ENCODE data around the gene NPFF.

The NPFF gene

DNA sequence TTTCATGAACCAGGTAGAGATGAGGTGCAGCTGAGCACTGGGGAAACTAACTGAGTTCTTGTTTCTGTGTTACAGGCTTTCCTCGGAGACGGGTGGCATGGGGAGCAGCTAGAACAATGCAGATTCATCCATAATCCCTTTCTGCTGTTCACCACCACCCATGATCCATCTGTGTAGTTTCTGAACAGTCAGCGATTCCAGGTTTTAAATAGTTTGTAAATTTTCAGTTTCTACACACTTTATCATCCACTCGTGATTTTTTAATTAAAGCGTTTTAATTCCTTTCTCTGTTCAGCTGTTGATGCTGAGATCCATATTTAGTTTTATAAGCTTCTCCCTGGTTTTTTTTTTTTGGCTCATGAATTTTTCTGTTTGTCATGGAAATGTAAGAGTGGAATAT, 28.0 kb downstream of the NPFF start:
- Histone ChIP-seq H4K20me1 (peaks cover 96 to 100% (median 99%) of the 10 kb centered on the region in 11 experiments), H3K9me3 (replicated peaks in 1 of 11) (no peaks in the 10 kb centered on the region), H3K27ac (no peak overlapping the region; a peak in 1 of 22 replicates), H3K4me3 (no peak overlapping the region), H3K36me3 (peaks cover 97 to 100% (median 100%) of the 10 kb centered on the region in 11 experiments), H3K4me2 (no peak overlapping the region), H3K27me3 (no peaks in the 10 kb centered on the region), H3K9ac (peak overlapping the region in 2 of 11 experiments; percentile 50 to 54; a peak in 2 of 22 replicates), H3K4me1 (peaks cover 0 to 32% (median 6%) of the 10 kb centered on the region in 10 experiments; a peak in 11 of 20 replicates)
- no peak for TF ChIP-seq Cebpa-rat (IDR thresholded peaks at IDR 0.05)

DNA sequence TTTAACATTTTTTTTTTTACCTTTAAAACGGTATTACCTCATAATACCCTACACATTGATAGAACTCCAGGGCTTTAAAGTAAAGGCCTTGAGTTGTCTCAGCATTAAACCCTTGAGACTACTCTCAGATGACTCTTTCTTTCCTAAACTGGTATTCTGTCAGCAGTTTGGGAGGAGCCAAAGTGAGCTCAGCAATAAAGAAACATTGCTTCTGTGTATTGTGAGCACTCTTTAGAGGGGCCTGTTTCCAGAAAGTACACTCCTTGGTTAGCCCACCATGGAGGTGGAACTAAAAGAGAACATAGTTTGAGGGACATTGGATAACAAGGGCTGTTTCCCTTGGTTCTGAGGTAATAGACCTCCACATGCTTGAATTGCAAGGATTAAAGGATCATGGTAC, 28.4 kb downstream of the NPFF start:
- H3K9ac ChIP-seq = peak overlapping the region in 3 of 11 experiments; percentile 2 to 50 (median 48); a peak in 2 of 22 replicates
- peaks cover 97 to 100% (median 99%) of the 10 kb centered on the region in 11 experiments for H4K20me1 ChIP-seq
- no peak for TF ChIP-seq Cebpa-rat (IDR thresholded peaks at IDR 0.05)
- no peak overlapping the region for H3K4me3 ChIP-seq
- H3K4me2 ChIP-seq = no peak overlapping the region
- no peaks in the 10 kb centered on the region for H3K27me3 ChIP-seq
- peaks cover 0 to 37% (median 9%) of the 10 kb centered on the region in 10 experiments; a peak in 11 of 20 replicates for H3K4me1 ChIP-seq
- no peaks in the 10 kb centered on the region for H3K9me3 ChIP-seq (replicated peaks in 1 of 11)
- H3K27ac ChIP-seq = peak overlapping the region in 1 of 11 experiments; percentile 10; a peak in 1 of 22 replicates
- H3K36me3 ChIP-seq = peaks cover 98 to 100% (median 100%) of the 10 kb centered on the region in 11 experiments

DNA sequence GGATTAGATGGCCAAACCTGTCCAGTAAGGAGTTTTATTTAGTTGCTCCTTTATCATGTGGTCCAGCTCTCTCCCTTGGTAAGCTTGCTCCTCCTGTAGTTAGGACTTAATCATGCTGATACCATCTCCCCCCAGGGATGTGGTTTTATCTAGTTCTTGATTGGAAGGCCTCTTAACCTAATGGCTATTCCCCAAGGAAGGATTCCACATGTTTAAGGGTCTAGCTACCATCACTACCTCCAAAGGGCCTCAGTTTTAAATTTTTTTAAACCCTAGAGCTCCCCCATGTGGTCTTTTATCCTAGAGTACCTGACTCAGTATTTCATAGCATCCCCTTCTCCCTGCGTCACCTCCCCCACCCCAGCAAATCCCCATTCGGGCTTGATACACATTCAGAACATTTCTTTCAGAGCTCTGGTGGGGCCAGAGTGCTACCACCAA, 30.5 kb downstream of the NPFF start:
- Histone ChIP-seq H4K20me1 (peaks cover 97 to 100% (median 99%) of the 10 kb centered on the region in 11 experiments), H3K27ac (no peak overlapping the region), H3K4me3 (no peak overlapping the region), H3K9me3 (replicated peaks in 1 of 11) (no peaks in the 10 kb centered on the region), H3K27me3 (no peaks in the 10 kb centered on the region), H3K4me1 (peaks cover 0 to 58% (median 11%) of the 10 kb centered on the region in 10 experiments; a peak in 11 of 20 replicates), H3K4me2 (no peak overlapping the region), H3K36me3 (peaks cover 98 to 100% (median 100%) of the 10 kb centered on the region in 11 experiments), H3K9ac (peak overlapping the region in 2 of 11 experiments; percentile 1 to 21; a peak in 1 of 22 replicates)
- TF ChIP-seq Cebpa-rat (IDR thresholded peaks at IDR 0.05) = no peak

DNA sequence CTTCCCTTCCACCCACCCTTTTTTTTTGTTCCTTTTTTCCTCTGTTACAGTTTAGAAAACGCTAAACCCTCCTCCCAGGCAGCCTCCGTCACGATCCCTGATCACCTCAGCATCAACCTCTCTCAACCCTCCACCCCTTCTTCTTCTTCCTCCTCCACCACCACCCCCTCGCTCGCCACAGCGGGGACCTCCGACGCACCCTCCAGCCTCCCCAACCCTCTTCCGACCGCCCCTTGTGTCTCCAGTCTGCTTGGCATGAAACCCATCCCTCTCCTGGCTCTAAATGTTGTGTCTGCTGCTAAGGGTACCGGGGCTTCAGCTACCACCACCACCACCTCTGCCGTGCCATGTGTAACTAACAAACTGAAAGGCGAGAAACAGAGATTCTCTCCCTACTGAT, 32.5 kb downstream of the NPFF start:
- Histone ChIP-seq H3K9ac (peak overlapping the region in 7 of 11 experiments; percentile 1 to 62 (median 23); a peak in 7 of 22 replicates), H3K27me3 (no peaks in the 10 kb centered on the region), H3K27ac (peak overlapping the region in 3 of 11 experiments; percentile 3 to 23 (median 22); a peak in 2 of 22 replicates), H3K36me3 (peaks cover 98 to 100% (median 99%) of the 10 kb centered on the region in 11 experiments), H4K20me1 (peaks cover 98 to 99% (median 99%) of the 10 kb centered on the region in 11 experiments), H3K4me3 (no peak overlapping the region), H3K9me3 (replicated peaks in 1 of 11) (no peaks in the 10 kb centered on the region), H3K4me2 (peak overlapping the region in 2 of 11 experiments; percentile 1 to 46; a peak in 2 of 22 replicates), H3K4me1 (peaks cover 0 to 54% (median 11%) of the 10 kb centered on the region in 10 experiments; a peak in 11 of 20 replicates)
- TF ChIP-seq Cebpa-rat (IDR thresholded peaks at IDR 0.05) = no peak

DNA sequence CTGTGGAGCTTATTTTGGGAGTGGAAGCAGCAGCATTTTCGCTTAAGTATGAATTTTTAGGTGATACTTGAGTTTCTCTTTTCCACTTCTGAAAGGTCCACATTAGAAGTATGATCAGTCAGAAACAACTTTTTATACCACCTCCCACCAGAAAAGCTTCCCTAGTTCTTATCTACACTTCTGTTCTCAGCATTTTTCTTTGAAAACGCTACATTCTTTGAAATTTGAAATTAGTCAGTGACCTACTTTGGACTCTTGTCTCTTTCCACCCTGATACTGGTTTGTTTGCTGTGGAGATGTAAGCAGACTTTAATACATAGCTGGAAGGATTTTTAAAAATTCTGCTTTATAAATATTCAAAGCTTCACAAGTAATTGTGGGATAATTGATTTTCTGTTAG, 33.2 kb downstream of the NPFF start:
- Histone ChIP-seq H3K36me3 (peaks cover 98 to 100% (median 99%) of the 10 kb centered on the region in 11 experiments), H4K20me1 (peaks cover 98 to 99% (median 99%) of the 10 kb centered on the region in 11 experiments), H3K9ac (peak overlapping the region in 7 of 11 experiments; percentile 7 to 62 (median 34); a peak in 10 of 22 replicates)

DNA sequence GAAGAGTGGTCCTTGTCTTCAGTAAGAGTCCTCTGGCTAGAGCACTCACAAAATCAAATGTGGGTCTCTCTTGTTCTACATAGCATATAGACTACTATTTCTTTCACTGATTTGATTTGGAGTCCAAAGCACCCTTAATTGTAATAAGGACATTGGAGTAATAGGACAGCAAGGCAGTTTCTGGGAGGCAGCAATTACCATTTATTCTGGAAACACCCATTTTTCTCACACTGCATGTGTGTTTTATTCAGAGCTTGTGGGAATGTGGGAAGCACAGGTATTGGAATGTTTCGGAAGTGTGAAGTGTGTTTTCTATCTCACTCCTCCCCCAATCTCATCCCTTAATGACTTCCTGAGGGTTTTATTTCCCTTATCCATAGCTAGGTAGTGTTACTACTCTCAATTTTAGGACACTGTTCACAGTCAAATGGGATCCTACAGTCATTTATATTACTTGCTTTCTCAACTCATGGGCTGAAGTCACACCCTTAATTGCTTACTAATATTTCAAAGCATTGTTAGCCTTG, 35.2 kb downstream of the NPFF start:
- Histone ChIP-seq H3K4me3 (no peak overlapping the region), H3K9ac (peak overlapping the region in 2 of 11 experiments; percentile 13 to 35; a peak in 1 of 22 replicates), H3K27ac (no peak overlapping the region), H4K20me1 (peaks cover 98 to 99% (median 99%) of the 10 kb centered on the region in 11 experiments), H3K4me1 (peaks cover 0 to 35% (median 11%) of the 10 kb centered on the region in 10 experiments; a peak in 11 of 20 replicates), H3K9me3 (replicated peaks in 1 of 11) (no peaks in the 10 kb centered on the region), H3K36me3 (peaks cover 98 to 100% (median 99%) of the 10 kb centered on the region in 11 experiments), H3K4me2 (no peak overlapping the region), H3K27me3 (no peaks in the 10 kb centered on the region)
- no peak for TF ChIP-seq Cebpa-rat (IDR thresholded peaks at IDR 0.05)

More for the DNA sequence above, 33.2 kb downstream of the NPFF start:
- H3K4me3 ChIP-seq = no peak overlapping the region
- no peaks in the 10 kb centered on the region for H3K27me3 ChIP-seq
- peak overlapping the region in 3 of 11 experiments; percentile 1 to 46 (median 2); a peak in 4 of 22 replicates for H3K4me2 ChIP-seq
- no peaks in the 10 kb centered on the region for H3K9me3 ChIP-seq (replicated peaks in 1 of 11)
- H3K4me1 ChIP-seq = peaks cover 0 to 49% (median 11%) of the 10 kb centered on the region in 10 experiments; a peak in 11 of 20 replicates
- TF ChIP-seq Cebpa-rat (IDR thresholded peaks at IDR 0.05) = no peak
- peak overlapping the region in 2 of 11 experiments; percentile 0 to 22; a peak in 2 of 22 replicates for H3K27ac ChIP-seq

DNA sequence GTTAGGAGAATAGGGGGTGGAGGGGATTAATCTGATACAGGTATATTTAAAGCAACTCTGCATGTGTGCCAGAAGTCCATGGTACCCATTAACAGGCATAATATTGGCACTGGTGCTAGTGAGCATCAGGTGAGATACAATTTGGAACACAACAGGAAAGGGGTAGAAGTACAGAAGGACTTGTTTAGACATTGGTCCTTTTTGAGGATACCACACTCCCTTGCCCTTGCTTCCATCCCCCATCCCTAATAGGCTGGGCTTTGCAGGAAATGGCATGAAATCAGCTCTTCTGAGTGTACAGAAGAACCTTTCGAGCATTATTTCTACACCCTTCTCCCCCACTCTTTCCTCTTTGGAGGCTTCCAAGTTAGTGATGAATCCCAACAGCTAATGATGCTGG, 39.0 kb downstream of the NPFF start:
- peaks cover 0 to 53% (median 7%) of the 10 kb centered on the region in 10 experiments; a peak in 10 of 20 replicates for H3K4me1 ChIP-seq
- H3K27me3 ChIP-seq = no peaks in the 10 kb centered on the region
- no peak overlapping the region for H3K4me3 ChIP-seq
- peaks cover 97 to 100% (median 99%) of the 10 kb centered on the region in 11 experiments for H3K36me3 ChIP-seq
- H3K27ac ChIP-seq = no peak overlapping the region
- H4K20me1 ChIP-seq = peaks cover 97 to 99% (median 99%) of the 10 kb centered on the region in 11 experiments
- H3K4me2 ChIP-seq = no peak overlapping the region
- TF ChIP-seq Cebpa-rat (IDR thresholded peaks at IDR 0.05) = no peak
- no peak overlapping the region for H3K9ac ChIP-seq
- no peaks in the 10 kb centered on the region for H3K9me3 ChIP-seq (replicated peaks in 1 of 11)

- Histone ChIP-seq H3K9me3 (replicated peaks in 1 of 11) (no peaks in the 10 kb centered on the region), H3K27me3 (no peaks in the 10 kb centered on the region), H4K20me1 (peaks cover 97 to 99% (median 99%) of the 10 kb centered on the region in 11 experiments), H3K4me2 (no peak overlapping the region), H3K4me1 (peaks cover 0 to 53% (median 7%) of the 10 kb centered on the region in 10 experiments; a peak in 9 of 20 replicates), H3K9ac (no peak overlapping the region), H3K4me3 (no peak overlapping the region), H3K36me3 (peaks cover 97 to 100% (median 99%) of the 10 kb centered on the region in 11 experiments), H3K27ac (no peak overlapping the region)
- TF ChIP-seq Cebpa-rat (IDR thresholded peaks at IDR 0.05) = no peak
Measured at GRCh38 chr12:53467880-53468279, 39.4 kb downstream of the NPFF start.

DNA sequence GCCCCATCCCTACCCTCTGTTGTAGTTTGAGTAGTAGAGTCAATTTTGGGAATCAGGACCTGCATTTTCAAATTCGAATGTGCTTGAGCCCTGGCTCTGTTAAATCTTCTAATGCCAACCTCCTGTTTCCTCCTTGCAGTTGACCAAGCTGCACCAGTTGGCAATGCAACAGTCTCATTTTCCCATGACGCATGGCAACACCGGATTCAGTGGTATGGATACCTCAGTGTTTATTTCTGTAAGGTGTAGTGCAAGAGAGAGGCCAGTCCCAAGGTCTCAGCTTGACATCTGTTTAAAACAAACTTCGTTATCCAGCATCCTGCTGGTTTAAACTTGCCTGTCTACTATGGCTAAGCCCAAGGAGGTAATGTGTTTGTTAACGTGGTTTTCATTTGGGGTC, 40.2 kb downstream of the NPFF start:
- H4K20me1 ChIP-seq = peaks cover 97 to 99% (median 99%) of the 10 kb centered on the region in 11 experiments
- H3K4me1 ChIP-seq = peaks cover 0 to 53% (median 7%) of the 10 kb centered on the region in 10 experiments; a peak in 10 of 20 replicates
- H3K36me3 ChIP-seq = peaks cover 97 to 100% (median 99%) of the 10 kb centered on the region in 11 experiments
- H3K9me3 ChIP-seq (replicated peaks in 1 of 11) = no peaks in the 10 kb centered on the region
- H3K4me3 ChIP-seq = no peak overlapping the region
- no peaks in the 10 kb centered on the region for H3K27me3 ChIP-seq
- no peak for TF ChIP-seq Cebpa-rat (IDR thresholded peaks at IDR 0.05)
- no peak overlapping the region for H3K4me2 ChIP-seq
- H3K27ac ChIP-seq = no peak overlapping the region
- H3K9ac ChIP-seq = no peak overlapping the region
